ENCODE data around the gene NSMF. TPM values are rescaled to one million over a fixed set of nuclear protein-coding genes. Genes with fewer than 3 reads are reported as not detected.

The NSMF gene
- total RNA-seq, 2 experiments from 2014 or later, result 29.9 to 31.6 TPM

DNA sequence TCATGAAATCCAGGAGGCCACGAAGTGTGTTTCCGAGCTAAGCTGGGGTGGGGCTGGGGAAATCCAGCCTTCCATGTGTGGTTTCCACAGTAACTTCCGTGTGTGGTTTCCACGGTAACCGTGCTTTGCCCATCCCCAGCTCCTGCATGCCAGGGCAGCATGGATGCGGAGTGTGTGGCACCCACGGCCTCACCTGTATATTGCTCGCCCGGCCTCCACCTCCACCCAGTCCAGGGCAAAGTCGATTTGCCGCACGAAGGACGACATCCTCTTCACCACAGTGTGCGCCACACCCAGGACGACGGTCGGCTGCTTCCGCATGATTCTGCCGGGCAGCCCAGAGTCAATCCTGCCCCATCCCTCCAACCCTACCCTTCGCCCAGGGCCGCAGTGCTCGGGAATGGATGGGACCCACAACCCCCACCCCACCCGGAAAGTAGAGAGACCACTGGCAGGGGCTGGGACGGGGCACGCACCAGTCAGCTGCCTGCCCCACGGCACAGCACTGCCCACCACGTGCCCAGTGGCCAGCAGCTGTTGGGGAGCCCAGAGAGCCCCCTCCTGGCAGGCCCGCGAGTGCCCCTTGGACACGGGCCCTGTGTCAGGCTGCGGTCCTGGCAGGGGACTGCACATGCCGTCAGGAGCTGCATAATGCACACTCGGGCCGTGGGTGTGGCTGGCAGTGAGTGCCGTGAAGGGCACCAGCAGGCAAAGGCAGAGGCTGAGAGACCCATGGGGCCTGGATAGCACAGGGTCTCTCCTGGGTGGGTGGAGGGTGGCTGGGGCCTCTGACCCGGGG lies 39.0 kb upstream of the NSMF start:
- DNase-seq, result no peak
- Mint-ChIP-seq H3K36me3 (peaks cover 14% of the 10 kb centered on the region), H3K27ac (no peak overlapping the region), H3K4me1 (ENCODE audit: low read depth) (no peaks in the 10 kb centered on the region), H3K27me3 (no peaks in the 10 kb centered on the region), H3K9me3 (peaks cover 9% of the 10 kb centered on the region), H3K4me3 (no peak overlapping the region)
- ChIA-PET CTCF (no interaction called here), POLR2A (no interaction called here)
- intact Hi-C loops (cut with micrococcal nuclease), result no loop called here

DNA sequence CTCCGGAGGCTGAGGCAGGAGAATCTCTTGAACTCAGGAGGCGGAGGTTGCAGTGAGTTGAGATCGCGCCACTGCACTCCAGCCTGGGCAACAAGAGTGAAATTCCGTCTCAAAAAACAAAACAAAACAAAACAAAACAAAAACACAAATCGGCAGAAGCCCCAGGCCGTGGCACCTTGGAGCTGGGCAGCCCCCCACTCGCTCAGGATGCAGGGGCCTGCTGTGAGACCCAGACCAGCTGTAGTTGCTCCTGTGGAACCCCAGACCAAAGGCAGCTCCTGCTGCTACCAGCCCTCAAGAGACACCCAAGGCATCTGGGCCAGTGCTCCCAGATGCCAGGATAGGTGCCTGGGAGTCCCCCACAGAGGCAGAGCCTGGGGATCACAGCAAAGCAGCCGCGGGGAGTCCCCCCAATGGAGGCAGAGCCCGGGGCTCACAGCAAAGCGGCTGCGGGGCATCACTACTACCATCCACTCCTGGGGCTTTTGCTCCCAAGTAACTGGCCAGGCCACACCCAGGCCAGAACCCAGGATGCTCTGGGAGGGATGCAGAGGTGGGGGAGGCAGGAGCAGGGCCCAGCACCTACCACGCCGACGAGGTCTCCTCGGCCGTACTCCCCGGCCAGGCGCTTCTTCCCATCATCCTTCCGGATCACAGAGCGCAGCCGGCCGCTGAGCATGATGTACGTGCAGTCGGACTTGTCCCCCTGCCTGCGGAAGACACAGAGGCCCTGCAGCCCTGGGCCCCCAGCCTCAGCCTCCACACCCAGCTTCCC lies 37.7 kb upstream of the NSMF start:
- H3K4me1 Mint-ChIP-seq (ENCODE audit: low read depth), result no peaks in the 10 kb centered on the region
- DNase-seq, result no peak
- intact Hi-C loops (cut with micrococcal nuclease), result no loop called here
- H3K9me3 Mint-ChIP-seq, result peaks cover 3% of the 10 kb centered on the region
- ChIA-PET POLR2A (no interaction called here), CTCF (no interaction called here)
- H3K27ac Mint-ChIP-seq, result no peak overlapping the region
- no peak overlapping the region for H3K4me3 Mint-ChIP-seq
- H3K36me3 Mint-ChIP-seq, result peaks cover 3% of the 10 kb centered on the region
- H3K27me3 Mint-ChIP-seq, result no peaks in the 10 kb centered on the region

DNA sequence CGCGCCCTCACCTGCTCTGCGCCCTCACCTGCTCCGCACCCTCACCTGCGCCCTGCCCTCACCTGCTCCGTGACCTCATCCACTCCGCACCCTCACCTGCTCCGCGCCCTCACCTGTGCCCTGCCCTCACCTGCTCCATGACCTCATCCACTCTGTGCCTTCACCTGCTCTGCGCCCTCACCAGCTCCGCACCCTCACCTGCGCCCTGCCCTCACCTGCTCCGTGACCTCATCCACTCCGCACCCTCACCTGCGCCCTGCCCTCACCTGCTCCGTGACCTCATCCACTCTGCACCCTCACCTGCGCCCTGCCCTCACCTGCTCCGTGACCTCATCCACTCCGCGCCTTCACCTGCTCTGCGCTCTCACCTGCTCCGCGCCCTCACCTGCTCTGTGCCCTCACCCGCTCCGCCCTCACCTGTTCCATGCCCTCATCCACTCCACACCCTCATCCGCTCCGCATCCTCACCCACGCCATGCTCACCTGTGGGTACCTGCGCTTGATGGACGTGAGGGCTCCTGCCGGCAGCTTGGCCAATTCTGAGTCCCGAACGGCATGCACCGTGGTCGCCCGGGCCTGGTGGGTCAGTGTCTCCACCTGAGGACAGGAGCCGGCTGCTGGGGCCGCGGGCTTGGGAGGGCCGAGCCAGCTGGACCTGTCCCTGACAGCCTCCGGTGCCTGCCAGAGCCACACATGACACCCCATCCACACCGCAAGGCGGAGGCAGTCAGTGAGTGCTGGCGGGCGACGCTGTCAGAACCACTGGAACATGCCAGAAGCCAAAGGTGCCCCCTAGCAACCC lies 35.6 kb upstream of the NSMF start:
- H3K4me3 Mint-ChIP-seq, result no peak overlapping the region
- H3K27ac Mint-ChIP-seq, result no peak overlapping the region
- POLR2A ChIA-PET, result no interaction called here
- intact Hi-C loops (cut with micrococcal nuclease), result no loop called here
- H3K27me3 Mint-ChIP-seq, result no peaks in the 10 kb centered on the region
- H3K36me3 Mint-ChIP-seq, result no peaks in the 10 kb centered on the region
- no peak for DNase-seq
- no peaks in the 10 kb centered on the region for H3K9me3 Mint-ChIP-seq
- CTCF ChIA-PET, result no interaction called here
- H3K4me1 Mint-ChIP-seq (ENCODE audit: low read depth), result no peaks in the 10 kb centered on the region

DNA sequence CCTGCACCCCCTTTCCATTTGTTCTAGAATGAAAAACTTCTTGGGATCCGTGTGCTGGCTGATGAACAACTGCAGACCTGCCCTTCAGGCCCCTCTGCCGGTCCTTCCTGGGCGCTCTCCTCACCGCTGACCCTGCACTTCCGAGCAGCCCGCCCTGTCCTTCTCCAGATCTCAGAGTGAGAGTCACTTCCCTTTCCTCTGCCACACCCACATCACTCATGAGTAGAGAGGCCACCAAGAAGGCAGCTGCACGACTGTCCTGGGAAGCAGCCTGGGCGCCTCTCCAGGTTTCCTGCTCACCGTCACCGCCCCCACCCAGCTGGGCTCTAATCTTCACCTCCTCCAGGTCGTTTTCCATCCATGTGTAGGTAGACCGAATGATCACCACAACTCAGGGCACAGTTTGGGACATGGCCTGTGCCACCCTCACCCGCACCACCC lies 35.0 kb upstream of the NSMF start:
- Mint-ChIP-seq H3K27ac (no peak overlapping the region), H3K36me3 (no peaks in the 10 kb centered on the region), H3K4me1 (ENCODE audit: low read depth) (no peaks in the 10 kb centered on the region), H3K27me3 (no peaks in the 10 kb centered on the region), H3K4me3 (no peak overlapping the region), H3K9me3 (no peaks in the 10 kb centered on the region)
- intact Hi-C loops (cut with micrococcal nuclease), result no loop called here
- POLR2A ChIA-PET, result no interaction called here
- DNase-seq, result no peak
- CTCF ChIA-PET, result no interaction called here

DNA sequence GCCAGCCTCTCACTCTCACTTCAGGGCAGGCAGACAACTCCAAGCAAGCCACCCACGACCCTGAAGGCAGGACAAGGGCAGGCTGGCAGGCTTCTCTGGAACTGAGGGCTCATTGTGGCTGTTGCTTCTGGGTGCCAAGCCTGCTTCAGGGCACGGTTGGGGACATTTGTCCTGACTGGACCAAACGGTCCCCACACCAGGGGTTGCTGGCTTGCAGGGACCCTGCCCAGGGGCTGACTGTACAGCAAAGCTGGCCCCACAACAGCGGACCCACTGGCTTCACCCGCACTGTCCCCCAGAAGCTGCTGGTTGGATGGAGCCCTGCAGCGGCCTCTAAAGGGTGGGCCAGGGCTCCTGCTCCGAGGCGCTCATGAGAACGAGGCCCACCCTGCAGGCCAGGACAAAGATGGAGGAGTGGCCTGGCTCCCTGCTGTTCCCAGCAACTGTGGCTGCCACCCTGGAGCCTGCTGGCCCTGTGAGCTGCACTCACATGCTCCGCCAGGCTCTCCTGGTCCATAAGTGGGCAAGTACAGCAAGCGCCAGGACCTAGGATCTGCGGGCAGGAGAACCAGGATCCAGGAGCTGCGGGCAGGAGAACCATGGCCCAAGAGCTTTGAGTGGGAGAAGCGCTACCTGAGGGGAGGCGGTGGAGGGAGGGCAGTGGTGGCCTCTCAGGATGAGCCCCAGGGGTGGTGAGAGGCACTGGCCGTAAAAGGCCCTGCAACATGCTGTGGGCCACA lies 34.4 kb upstream of the NSMF start:
- CTCF ChIA-PET, result no interaction called here

DNA sequence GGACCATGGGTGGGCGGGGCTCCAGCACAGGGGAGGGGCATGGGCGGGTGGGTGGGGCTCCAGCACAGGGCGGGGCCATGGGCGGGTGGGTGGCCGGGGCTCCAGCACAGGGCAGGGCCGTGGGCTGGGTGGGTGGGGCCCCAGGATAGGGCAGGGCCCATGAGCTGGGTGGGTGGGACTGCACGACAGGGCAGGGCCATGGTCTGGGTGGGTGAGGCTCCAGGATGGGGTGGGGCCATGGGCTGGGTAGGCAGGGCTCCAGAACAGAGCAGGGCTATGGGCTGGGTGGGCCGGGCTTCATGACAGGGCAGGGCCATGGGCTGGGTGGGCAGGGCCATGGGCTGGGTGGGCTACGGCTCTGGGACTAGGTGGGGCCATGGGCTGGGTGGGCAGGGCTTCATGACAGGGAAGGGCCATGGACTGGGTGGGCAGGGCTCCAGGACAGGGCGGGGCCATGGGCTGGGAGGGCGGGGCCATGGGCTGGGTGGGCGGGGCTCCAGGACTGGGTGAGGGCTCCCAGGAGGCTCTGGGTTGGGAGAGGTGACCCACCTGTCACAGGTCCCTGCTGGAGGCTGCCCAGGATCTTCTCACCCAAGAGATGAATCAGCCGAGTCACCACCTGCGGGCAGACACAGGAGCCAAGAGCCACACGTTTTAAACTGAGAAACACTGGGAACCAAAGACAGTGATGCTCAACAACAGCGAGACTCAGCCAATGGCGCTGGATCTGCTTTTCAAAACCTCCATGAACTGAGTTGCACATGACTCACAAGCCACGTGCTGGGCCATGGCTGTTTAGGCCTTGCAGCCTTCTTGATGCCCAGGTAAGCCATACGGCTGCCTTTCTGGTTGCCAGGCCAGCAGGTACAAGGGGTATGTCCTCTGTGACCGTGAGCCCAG lies 33.6 kb upstream of the NSMF start:
- POLR2A ChIA-PET, result no interaction called here

More for the DNA sequence above, 34.4 kb upstream of the NSMF start:
- Mint-ChIP-seq H3K27ac (no peak overlapping the region), H3K36me3 (no peaks in the 10 kb centered on the region), H3K4me3 (no peak overlapping the region), H3K27me3 (no peaks in the 10 kb centered on the region), H3K9me3 (no peaks in the 10 kb centered on the region), H3K4me1 (ENCODE audit: low read depth) (no peaks in the 10 kb centered on the region)
- intact Hi-C loops (cut with micrococcal nuclease), result no loop called here
- no peak for DNase-seq
- POLR2A ChIA-PET, result no interaction called here

DNA sequence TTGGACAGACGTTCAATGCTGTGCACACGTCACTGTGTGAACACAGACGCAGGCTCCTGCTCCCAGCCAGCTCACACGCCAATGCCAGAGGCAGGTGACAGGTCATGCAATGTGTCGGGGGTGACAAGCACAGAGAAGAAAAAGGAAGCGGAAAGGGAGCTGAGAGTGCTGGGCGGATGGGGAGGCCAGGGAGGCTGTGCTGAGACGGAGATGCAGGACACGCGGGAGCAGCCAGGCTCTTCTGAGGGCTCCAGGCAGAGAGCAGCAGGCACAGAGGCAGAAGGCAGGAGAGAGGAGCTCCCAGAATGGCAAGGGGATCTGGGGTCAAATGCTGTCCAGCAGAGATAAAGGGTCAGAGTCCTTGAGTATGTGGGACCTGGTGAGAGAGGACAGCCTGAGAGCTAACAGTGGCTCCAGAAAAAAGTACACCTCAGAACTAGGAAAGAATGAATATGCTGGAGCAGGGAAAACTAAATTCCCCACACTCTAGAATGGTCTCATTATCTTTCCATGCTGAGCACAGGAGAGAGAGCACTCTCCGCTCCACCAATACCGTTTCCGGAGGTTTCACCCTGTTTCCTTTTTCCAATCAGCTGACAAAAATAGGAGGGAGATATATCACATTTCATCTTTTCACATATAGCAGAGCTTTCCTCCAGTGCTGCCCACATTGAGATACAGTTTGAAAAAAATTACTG lies 32.8 kb upstream of the NSMF start:
- Mint-ChIP-seq H3K4me3 (no peak overlapping the region), H3K4me1 (ENCODE audit: low read depth) (no peaks in the 10 kb centered on the region), H3K27me3 (no peaks in the 10 kb centered on the region), H3K9me3 (no peaks in the 10 kb centered on the region), H3K27ac (no peak overlapping the region), H3K36me3 (no peaks in the 10 kb centered on the region)
- intact Hi-C loops (cut with micrococcal nuclease), result no loop called here
- ChIA-PET POLR2A (no interaction called here), CTCF (no interaction called here)
- DNase-seq, result no peak

More for the DNA sequence above, 33.6 kb upstream of the NSMF start:
- H3K27me3 Mint-ChIP-seq, result no peaks in the 10 kb centered on the region
- H3K4me1 Mint-ChIP-seq (ENCODE audit: low read depth), result no peaks in the 10 kb centered on the region
- CTCF ChIA-PET, result no interaction called here
- H3K27ac Mint-ChIP-seq, result no peak overlapping the region
- H3K36me3 Mint-ChIP-seq, result no peaks in the 10 kb centered on the region
- no peak overlapping the region for H3K4me3 Mint-ChIP-seq
- intact Hi-C loops (cut with micrococcal nuclease), result no loop called here
- DNase-seq, result peak; percentile 26
- H3K9me3 Mint-ChIP-seq, result no peaks in the 10 kb centered on the region

DNA sequence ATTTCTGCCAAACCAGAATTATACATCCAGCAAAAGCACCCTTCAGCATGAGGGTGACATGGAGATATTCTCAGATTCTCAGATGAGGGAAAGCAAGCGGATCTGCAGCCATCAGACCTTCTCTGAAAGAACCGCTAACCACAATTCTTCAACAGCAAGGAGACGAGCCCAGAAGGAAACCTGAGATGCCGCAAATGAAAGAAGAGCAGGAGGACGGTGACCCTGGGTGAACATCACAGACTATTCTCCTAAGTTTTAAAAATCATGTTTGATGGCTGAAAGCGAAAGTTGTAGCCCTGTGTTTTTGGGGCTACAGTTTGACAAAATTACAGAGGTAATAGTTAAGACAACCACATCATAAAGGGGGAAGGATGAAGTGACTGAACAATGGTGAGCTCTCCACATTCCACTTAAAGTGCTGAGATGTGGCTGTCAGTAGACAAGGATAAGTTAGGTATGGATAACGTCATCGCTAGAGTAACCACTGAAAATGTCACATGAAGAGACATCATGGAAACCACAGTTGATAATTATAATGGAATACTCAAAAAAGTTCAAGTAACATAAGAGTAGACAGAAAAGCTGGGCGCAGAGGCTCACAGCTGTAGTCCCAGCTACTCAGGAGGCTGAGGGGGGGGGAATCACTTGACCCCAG lies 31.5 kb upstream of the NSMF start:
- ChIA-PET CTCF (no interaction called here), POLR2A (no interaction called here)
- H3K36me3 Mint-ChIP-seq, result no peaks in the 10 kb centered on the region
- no peak overlapping the region for H3K27ac Mint-ChIP-seq
- H3K4me3 Mint-ChIP-seq, result no peak overlapping the region
- intact Hi-C loops (cut with micrococcal nuclease), result no loop called here
- no peak for DNase-seq
- H3K9me3 Mint-ChIP-seq, result no peaks in the 10 kb centered on the region
- no peaks in the 10 kb centered on the region for H3K27me3 Mint-ChIP-seq
- H3K4me1 Mint-ChIP-seq (ENCODE audit: low read depth), result no peaks in the 10 kb centered on the region

DNA sequence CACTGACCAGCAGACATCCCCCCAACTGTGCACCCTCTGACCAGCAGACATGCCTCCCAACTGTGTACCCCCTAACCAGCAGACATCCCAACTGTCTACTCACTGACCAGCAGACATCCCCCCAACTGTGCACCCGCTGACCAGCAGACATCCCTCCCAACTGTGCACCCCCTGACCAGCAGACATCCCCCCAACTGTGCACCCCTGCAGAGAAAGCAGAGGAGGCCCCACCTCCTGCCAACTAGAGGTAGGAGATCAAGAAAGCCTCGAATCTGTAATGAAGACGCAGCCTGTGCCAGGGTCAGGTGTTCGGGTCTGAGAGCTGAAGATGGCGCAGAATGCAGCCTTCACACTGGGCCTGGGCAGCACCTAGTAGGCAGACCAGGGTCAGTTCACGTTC lies 29.8 kb upstream of the NSMF start:
- ChIA-PET CTCF (no interaction called here), POLR2A (no interaction called here)
- H3K4me3 Mint-ChIP-seq, result no peak overlapping the region
- H3K9me3 Mint-ChIP-seq, result no peaks in the 10 kb centered on the region
- H3K27me3 Mint-ChIP-seq, result no peaks in the 10 kb centered on the region
- no peak overlapping the region for H3K27ac Mint-ChIP-seq
- no peaks in the 10 kb centered on the region for H3K36me3 Mint-ChIP-seq
- intact Hi-C loops (cut with micrococcal nuclease), result no loop called here
- no peaks in the 10 kb centered on the region for H3K4me1 Mint-ChIP-seq (ENCODE audit: low read depth)
- DNase-seq, result no peak

DNA sequence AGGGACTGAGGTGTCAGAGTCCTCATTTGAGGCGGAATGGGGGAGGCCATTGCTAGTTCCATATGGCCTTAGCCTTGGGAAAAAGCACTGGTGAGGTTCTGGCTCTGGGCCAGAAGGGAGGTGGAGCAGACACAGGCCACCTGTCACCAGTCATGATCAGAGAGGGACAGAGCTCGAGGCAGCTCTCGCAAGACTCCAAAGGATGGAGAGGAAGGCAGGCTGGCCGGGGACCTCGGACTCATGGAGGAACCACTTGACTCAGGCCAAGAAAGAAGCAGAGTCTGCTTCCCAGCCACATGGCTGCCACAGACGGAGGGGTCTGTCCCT lies 29.2 kb upstream of the NSMF start:
- Mint-ChIP-seq H3K4me3 (no peak overlapping the region), H3K4me1 (ENCODE audit: low read depth) (no peaks in the 10 kb centered on the region), H3K27me3 (no peaks in the 10 kb centered on the region)

More for the DNA sequence above, 29.2 kb upstream of the NSMF start:
- Mint-ChIP-seq H3K27ac (no peak overlapping the region), H3K9me3 (no peaks in the 10 kb centered on the region), H3K36me3 (no peaks in the 10 kb centered on the region)
- DNase-seq, result no peak
- POLR2A ChIA-PET, result no interaction called here
- intact Hi-C loops (cut with micrococcal nuclease), result no loop called here
- CTCF ChIA-PET, result no interaction called here
